Measurements from ENCODE around the gene LARP1B.

DNA sequence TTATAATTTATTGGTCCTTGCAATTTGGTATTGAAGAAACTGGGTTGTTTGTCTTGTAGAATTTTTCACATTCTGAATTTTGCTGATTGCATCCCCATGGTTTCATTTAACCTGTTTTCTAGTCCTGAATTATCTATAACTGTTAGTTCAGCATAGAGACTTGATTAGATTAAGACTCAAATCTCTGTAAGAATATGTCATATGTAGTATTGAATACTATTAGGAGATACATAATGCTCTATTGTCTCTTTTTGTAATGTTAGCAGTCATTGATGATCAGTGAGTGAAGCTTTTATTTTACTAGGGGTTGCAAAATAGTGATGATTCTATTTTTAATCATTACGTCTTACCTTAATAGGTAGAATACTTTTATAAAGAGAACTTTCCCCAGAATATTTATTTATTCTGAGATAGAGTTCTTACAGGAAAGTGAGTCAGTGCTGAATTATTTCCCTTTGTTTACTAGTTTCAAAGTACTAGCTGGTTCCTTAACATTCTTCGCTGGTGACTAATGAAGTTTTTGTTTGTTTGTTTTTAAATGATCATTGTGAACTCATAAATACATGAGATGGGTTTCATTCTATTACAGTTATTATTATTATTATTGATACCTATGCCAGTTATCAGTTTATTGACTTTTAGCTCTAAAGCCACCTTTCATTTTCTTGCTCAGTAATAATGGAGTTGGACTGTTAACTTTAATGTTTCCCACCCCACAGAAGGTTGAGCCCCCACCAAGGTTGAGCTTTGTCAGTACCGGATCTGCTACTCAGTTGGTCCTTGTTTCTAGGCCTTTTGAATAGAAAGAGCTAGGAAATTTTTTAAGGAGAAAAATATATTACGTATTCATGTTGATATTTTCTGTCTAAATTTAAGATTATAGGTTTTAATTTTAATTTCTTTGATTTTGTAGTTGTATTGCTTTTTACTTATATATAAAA, 102.3 kb downstream of the LARP1B start:
- TF ChIP-seq, protein P1, sequence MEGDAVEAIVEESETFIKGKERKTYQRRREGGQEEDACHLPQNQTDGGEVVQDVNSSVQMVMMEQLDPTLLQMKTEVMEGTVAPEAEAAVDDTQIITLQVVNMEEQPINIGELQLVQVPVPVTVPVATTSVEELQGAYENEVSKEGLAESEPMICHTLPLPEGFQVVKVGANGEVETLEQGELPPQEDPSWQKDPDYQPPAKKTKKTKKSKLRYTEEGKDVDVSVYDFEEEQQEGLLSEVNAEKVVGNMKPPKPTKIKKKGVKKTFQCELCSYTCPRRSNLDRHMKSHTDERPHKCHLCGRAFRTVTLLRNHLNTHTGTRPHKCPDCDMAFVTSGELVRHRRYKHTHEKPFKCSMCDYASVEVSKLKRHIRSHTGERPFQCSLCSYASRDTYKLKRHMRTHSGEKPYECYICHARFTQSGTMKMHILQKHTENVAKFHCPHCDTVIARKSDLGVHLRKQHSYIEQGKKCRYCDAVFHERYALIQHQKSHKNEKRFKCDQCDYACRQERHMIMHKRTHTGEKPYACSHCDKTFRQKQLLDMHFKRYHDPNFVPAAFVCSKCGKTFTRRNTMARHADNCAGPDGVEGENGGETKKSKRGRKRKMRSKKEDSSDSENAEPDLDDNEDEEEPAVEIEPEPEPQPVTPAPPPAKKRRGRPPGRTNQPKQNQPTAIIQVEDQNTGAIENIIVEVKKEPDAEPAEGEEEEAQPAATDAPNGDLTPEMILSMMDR (IDR thresholded peaks at IDR 0.05), result no peak
- TF ChIP-seq ZFX (IDR thresholded peaks at IDR 0.05; ENCODE audit: borderline replicate concordance), result no peak

All from 22Rv1 (cell line).